SH-SY5Y (cell line): ENCODE results near the gene ANKDD1B.

Source experiments
- GATA2 ChIP-seq: IDR thresholded peaks from 2 replicates; pipeline ENCODE4 v1.6.1; 2011; ENCODE audit warnings: mild to moderate bottlenecking, low read depth, low read length
- GATA3 ChIP-seq: IDR thresholded peaks from 2 replicates; pipeline ENCODE4 v1.6.1; 2011; ENCODE audit warnings: low read depth, mild to moderate bottlenecking, low read length, moderate library complexity

The ANKDD1B gene

GRCh38 chr5:75611311-75612225 is at the start of gene ANKDD1B:
Gene ANKDD1B (plus strand): TSS chr5:75611453. CDS start chr5:75611635, 182 bp downstream.
- TF ChIP-seq GATA2 (no peak), GATA3 (no peak)

DNA sequence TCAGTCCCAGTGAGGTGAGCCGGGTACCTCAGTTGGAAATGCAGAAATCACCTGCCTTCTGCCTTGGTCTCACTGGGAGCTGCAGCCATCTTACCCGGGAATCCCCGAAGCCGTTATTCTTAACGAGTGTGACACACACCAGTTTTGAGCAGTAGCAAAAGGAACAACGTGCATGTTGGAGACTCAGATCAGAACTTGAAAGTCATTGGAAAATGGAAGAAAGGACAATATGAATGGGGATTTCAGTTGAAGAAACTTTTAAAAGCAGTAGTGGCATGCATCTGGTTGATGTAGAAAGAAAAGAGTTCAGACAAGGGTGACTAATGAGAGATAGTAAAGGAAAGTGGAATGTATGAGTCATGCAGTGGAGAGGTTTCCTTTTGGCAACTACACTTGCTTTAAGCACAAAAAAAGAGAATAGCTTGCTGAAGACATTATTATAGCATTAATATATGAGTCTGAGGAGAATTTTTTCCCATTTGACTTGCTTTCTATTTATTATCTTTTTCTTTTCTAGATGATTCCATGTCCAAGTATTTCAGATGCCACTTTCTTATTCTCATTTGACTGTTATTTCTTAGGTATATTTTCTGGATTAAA is 44.4 kb upstream of the ANKDD1B start:
- TF ChIP-seq GATA3: no peak
- no peak for TF ChIP-seq GATA2

DNA sequence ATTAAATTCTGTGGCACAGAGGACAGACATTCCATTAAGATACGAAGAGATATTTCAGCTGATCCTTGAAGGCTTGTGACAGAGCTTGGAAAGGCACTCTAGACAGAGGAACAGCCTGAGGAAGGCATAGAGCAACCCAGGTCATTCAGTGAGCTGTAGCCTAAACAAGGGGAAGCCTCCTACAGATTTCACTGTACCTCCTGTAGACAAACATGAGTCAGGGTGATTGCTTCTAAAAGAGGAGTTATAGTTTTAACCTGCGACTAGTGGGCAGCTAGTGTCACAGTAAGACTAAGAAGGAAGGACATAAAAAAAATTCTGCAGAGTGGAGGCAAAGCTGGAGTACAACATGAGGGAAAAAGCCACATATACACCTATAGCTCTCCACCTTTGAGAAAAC is 43.5 kb upstream of the ANKDD1B start:
- TF ChIP-seq GATA3 (no peak), GATA2 (no peak)

- TF ChIP-seq GATA2 (no peak), GATA3 (no peak)
These were observed 43.1 kb upstream of the ANKDD1B start for GRCh38 chr5:75568202-75568601.

- no peak for TF ChIP-seq GATA2
- no peak for TF ChIP-seq GATA3
These were observed 39.7 kb upstream of the ANKDD1B start for GRCh38 chr5:75571547-75571946.

DNA sequence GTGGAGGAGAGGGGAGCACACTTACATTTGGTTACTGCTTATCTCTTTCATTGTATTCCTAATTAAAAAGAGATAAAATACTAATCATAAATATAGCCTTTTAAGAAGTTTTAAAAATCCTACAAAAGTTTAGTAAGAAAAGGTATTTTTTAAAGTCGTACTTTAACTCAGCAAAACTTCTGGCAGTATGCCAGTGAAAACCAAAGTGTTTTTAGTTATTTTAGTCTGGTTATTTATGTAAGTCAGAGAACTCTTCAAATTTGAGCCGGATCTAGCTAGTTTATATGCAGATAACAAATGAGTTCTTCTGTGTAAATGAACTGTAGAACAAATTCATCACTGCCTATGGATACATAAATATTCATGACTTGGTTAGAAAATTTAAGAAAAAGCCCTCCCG is 36.5 kb upstream of the ANKDD1B start:
- TF ChIP-seq GATA3: no peak
- no peak for TF ChIP-seq GATA2

- TF ChIP-seq GATA3 (no peak), GATA2 (no peak)
These were observed 26.6 kb upstream of the ANKDD1B start for GRCh38 chr5:75584641-75585040.

- TF ChIP-seq GATA3: no peak
- no peak for TF ChIP-seq GATA2
These were observed 22.6 kb upstream of the ANKDD1B start for GRCh38 chr5:75588666-75589065.

DNA sequence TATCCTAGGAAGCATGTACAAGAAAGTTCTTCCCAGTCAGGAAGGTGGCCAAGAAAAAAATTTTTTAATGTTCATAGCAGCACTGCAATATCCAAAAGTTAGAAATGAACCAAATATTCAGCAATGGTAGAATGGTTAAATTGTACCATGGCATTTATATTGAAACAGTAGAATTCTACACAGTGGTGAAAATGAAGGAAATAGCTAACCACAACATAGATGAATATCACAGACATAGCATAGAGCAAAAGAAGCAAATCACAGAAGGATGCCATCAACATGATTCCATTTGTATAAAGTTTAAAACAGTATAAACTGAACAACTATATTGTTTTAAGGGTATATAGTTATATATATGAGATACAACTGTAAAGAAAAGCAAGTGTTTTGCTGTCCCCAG is 10.7 kb upstream of the ANKDD1B start:
- no peak for TF ChIP-seq GATA2
- TF ChIP-seq GATA3: no peak

DNA sequence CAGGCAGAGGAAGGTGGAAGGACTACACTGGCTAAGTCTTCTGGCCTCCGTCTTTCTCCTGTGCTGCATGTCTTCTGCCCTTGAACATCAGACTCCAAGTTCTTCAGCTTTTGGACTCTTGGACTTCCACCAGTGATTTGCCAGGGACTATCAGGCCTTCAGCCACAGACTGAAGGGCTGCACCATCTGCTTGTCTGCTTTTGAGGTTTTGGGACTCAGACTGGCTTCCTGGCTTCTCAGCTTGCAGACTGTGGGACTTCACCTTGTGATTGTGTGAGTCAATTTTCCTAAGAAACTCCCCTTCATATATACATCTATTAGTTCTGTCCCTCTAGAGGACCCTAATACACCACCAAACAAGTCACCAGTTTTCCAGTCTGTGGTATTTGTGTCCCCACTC is 9.7 kb upstream of the ANKDD1B start:
- TF ChIP-seq GATA3 (no peak), GATA2 (no peak)

DNA sequence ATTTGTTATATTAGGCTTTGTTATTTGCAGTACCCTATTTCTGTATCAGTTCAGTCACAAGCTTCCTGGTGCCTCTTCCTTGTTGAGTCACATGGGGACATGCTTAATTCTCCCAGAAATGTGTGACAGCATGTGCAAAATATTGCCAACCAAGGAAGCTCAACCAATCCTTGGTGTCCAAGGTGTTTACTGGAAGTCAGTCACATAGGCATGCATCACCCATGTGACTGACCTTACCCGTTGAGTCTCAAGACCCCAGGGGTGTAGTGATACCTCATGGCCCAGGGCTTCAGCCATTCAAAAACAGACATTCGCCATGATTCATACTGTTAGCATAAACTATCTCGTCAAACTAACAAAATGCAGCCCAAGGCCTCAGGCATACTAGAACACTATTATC is 9.3 kb upstream of the ANKDD1B start:
- TF ChIP-seq GATA3: no peak
- no peak for TF ChIP-seq GATA2

GRCh38 chr5:75603371-75603770 is 7.9 kb upstream of the ANKDD1B start:
- TF ChIP-seq GATA3 (no peak), GATA2 (no peak)

- TF ChIP-seq GATA2: no peak
- no peak for TF ChIP-seq GATA3
These were observed 7.4 kb upstream of the ANKDD1B start for GRCh38 chr5:75603821-75604220.

GRCh38 chr5:75608870-75609269 is 2.4 kb upstream of the ANKDD1B start:
- TF ChIP-seq GATA3: no peak
- no peak for TF ChIP-seq GATA2

- TF ChIP-seq GATA3: no peak
- no peak for TF ChIP-seq GATA2
These were observed 1.1 kb upstream of the ANKDD1B start for GRCh38 chr5:75610201-75610600.
